Inflammatory macrophage treated with lipopolysaccharide for 1 hour (primary cell): ENCODE measurements around the gene LARP4B.

Experiments
- DNase-seq, 2 donors: peaks; one replicate each; pipeline ENCODE4 v3.0.0-alpha.2; 2020 to 2022

LARP4B gene

DNA sequence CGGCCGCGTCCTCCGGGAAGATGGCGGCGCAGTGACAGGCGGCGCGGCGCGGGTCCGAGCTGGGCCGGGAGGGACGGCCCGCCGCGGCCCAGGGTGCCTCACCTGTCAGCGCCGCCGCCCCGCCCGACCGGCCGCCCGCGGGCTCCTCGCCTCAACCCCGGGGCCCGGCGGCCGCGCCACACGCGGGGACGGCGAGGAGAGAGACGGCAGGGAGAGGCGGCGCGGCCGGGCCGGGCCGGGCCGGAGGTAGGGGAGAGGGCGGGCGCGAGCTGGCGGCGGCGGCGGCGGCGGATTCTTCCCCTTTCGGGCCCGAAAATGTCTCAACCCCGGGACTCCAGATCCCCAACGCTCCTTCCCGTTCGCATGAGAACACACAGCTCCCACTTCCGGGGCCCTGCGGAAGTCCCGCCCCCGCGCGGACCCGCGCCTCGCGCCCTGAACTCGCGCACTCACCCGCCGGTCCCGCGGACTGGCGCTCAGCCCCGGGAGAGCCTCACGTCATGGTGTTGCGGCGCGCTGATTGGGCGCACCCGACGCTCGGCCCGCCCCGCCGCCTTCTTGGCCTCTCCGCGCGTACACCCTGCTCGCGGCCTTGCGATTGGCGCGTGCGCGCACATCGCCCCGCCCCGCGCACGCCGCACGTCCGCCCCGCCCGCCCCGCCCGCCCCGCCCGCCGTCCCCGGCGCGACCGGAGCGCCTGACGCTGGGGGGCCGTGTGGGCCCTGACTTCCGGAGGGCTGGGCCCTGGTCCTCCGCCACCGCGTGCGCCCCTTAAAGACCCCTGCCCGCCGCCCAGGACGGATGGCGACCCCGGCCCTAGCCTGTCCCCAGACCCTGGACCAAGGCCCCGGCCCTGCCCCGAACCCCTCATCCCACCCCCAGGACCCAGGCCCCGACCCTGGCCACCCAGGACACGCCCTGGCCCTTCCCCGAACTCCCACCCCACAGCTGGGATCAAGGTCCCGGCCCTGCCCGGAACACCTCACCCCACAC is at the start of gene LARP4B:
Gene LARP4B, minus strand, starts transcription at position 380 of the 993 bp plus-strand sequence. CDS start 45,984 bp downstream, outside the sequence.
- DNase-seq: peak; percentile 98 to 99

DNA sequence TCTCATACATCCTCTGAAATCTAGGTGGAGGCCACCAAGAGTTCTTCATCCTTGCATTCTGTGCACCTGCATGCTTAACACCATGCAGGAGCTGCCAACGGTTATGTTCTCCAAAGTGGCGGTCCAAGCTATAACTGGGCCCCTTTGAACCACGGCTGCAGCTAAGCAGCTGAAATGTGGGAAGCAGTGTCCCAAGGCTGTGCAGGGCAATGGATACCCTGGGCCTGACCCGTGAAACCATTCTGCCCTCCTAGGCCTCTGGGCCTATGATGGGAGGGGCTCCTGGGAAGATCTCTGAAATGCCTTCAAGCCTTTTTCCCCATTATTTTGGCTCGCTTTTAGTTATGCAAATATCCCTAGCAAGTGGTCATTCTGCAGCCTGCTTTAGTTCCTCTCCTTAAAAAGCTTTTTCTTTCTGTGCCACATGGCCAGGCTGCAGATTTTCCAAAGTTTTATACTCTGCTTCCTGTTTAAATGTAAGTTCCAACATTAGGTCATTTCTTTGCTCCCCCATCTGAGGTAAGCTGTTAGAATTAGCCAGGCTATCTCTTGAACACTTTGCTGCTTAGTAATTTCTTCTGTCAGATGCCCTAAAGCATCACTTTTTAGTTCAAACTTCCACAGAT is 49.1 kb upstream of the LARP4B start:
- DNase-seq: peak; percentile 31 to 60

GRCh38 chr10:978826-979421 is 47.4 kb upstream of the LARP4B start:
- DNase-seq: no peak

GRCh38 chr10:976316-976715 is 44.8 kb upstream of the LARP4B start:
- no peak for DNase-seq

- no peak for DNase-seq
Observed at GRCh38 chr10:974785-975074, 43.2 kb upstream of the LARP4B start.

GRCh38 chr10:974038-974784 is 42.7 kb upstream of the LARP4B start:
- peak; percentile 12 to 74 for DNase-seq

- no peak for DNase-seq
Observed at GRCh38 chr10:972763-973162, 41.3 kb upstream of the LARP4B start.

DNA sequence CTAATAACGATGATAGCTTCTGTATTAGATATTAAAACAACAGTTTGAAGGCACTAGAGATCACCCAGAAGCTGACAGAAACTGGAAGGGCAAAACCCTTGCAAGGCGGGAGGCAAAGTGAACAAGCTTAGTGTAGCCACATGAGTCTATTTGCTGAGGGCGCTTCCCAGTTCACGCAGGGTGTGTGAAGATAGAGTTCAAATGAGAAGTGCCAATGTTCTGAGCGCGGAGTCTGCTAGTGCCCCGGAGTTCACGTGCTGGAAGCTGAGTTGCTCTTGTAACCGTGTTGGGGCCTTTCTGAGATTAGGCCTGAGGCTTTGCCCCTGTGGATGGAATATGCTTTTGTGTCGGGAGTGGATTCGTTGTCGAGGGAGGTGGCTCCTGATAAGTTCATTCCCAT is 40.1 kb upstream of the LARP4B start:
- no peak for DNase-seq

- DNase-seq: peak; percentile 58 to 79
Observed at GRCh38 chr10:971150-971542, 39.6 kb upstream of the LARP4B start.

GRCh38 chr10:970311-971149 is 39.0 kb upstream of the LARP4B start:
- DNase-seq: no peak

- DNase-seq: no peak
Observed at GRCh38 chr10:969473-970150, 38.1 kb upstream of the LARP4B start.

- DNase-seq: no peak
Observed at GRCh38 chr10:968546-969199, 37.2 kb upstream of the LARP4B start.

- no peak for DNase-seq
Observed at GRCh38 chr10:966466-967235, 35.1 kb upstream of the LARP4B start.

DNA sequence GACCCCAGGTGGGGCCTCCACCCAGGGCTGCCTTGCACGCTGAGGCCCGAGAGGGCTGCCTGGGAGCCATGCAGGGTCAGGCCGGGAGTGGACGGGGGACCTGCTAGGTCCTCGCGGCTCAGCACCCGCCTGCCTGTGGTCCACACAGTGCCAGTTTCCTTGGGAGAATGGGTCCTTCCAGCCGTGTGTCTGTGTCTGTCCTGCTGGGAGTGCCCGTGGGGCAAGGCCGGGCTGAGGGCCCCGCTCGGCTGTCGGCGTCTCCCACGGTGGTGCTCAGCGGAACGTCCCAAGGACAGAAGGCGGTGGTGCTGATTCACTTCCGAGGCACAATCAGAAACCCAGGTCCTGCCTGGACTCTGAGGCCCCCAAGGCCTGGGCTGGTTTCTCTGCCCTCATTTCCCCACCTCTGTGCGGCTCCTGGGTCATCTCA is 33.5 kb upstream of the LARP4B start:
- no peak for DNase-seq

GRCh38 chr10:964321-964987 is 32.9 kb upstream of the LARP4B start:
- DNase-seq: no peak

- no peak for DNase-seq
Observed at GRCh38 chr10:963655-964054, 32.1 kb upstream of the LARP4B start.

GRCh38 chr10:963186-963585 is 31.7 kb upstream of the LARP4B start:
- DNase-seq: no peak

- no peak for DNase-seq
Observed at GRCh38 chr10:962342-962741, 30.8 kb upstream of the LARP4B start.

GRCh38 chr10:958856-959255 is 27.4 kb upstream of the LARP4B start:
- no peak for DNase-seq

- no peak for DNase-seq
Observed at GRCh38 chr10:958106-958505, 26.6 kb upstream of the LARP4B start.
